Neural progenitor cell (in vitro differentiated cells): ENCODE data around the gene BUD31. TPM values are rescaled to one million over a fixed set of nuclear protein-coding genes. Genes with fewer than 3 reads are reported as not detected.

Experiments used
- DNase-seq: peaks from one replicate; pipeline ENCODE4 v3.0.0-alpha.2; 2016; ENCODE audit warnings: low spot score
- H2AFZ ChIP-seq: fragments of 200-600 bp; sonication (generic); replicated peaks from 2 replicates; pipeline ENCODE4 v1.6.1; 2016; ENCODE audit warnings: antibody characterized with exemption
- H3F3A ChIP-seq: fragments of 200-600 bp; sonication (generic); 2 replicates; pipeline ENCODE4 v1.6.1; 2016; ENCODE audit warnings: antibody characterized with exemption, low read depth
- H3K27ac ChIP-seq: fragments of 200-600 bp; sonication (generic); 2 replicates; pipeline ENCODE4 v1.5.1; 2016; ENCODE audit warnings: mild to moderate bottlenecking
- H3K27me3 ChIP-seq: fragments of 200-600 bp; sonication (generic); 2 replicates; pipeline ENCODE4 v1.6.1; 2016; ENCODE audit warnings: mild to moderate bottlenecking, moderate library complexity
- H3K36me3 ChIP-seq: fragments of 200-600 bp; sonication (generic); 2 replicates; pipeline ENCODE4 v1.5.1; 2016
- H3K4me1 ChIP-seq: fragments of 200-600 bp; sonication (generic); 2 replicates; pipeline ENCODE4 v1.6.1; 2016; ENCODE audit warnings: mixed run types
- H3K4me2 ChIP-seq: fragments of 200-600 bp; sonication (generic); 2 replicates; pipeline ENCODE4 v1.6.1; 2016
- H3K4me3 ChIP-seq: fragments of 200-600 bp; sonication (generic); 2 replicates; pipeline ENCODE4 v1.5.1; 2016
- H3K79me2 ChIP-seq: fragments of 200-600 bp; sonication (generic); 2 replicates; pipeline ENCODE4 v1.6.1; 2016; ENCODE audit warnings: low read depth
- H3K9ac ChIP-seq: fragments of 200-600 bp; sonication (generic); 2 replicates; pipeline ENCODE4 v1.6.1; 2016
- H3K9me3 ChIP-seq: fragments of 200-600 bp; sonication (generic); 2 replicates; pipeline ENCODE4 v1.5.1; 2016; ENCODE audit warnings: low read depth
- H4K20me1 ChIP-seq: fragments of 200-600 bp; sonication (generic); 2 replicates; pipeline ENCODE4 v1.6.1; 2016; ENCODE audit warnings: low read depth
- H3K27ac Mint-ChIP-seq: 3 replicates; pipeline ENCODE4 v1.8.0; 2021; ENCODE audit warnings: mixed read lengths
- H3K27me3 Mint-ChIP-seq: 2 replicates; pipeline ENCODE4 v1.8.0; 2022; ENCODE audit warnings: low read depth, mild to moderate bottlenecking, inconsistent platforms, moderate library complexity, mixed read lengths; ENCODE audit not compliant: insufficient read depth
- H3K36me3 Mint-ChIP-seq: 3 replicates; pipeline ENCODE4 v1.8.0; 2021; ENCODE audit warnings: mixed read lengths
- H3K4me1 Mint-ChIP-seq: 3 replicates; pipeline ENCODE4 v1.8.0; 2021; ENCODE audit warnings: mixed read lengths
- H3K4me3 Mint-ChIP-seq: 3 replicates; pipeline ENCODE4 v1.8.0; 2021; ENCODE audit warnings: mild to moderate bottlenecking, moderate library complexity, mixed read lengths
- H3K9me3 Mint-ChIP-seq: 3 replicates; pipeline ENCODE4 v1.8.0; 2020; ENCODE audit warnings: mixed read lengths
- EZH2 ChIP-seq: fragments of 200-600 bp; sonication (generic); IDR thresholded peaks from 2 replicates; pipeline ENCODE4 v1.6.1; 2017; ENCODE audit warnings: antibody characterized with exemption, mild to moderate bottlenecking, moderate library complexity
- EZH2phosphoT487 ChIP-seq: fragments of 200-600 bp; sonication (generic); IDR thresholded peaks from 2 replicates; pipeline ENCODE4 v1.6.1; 2017; ENCODE audit warnings: antibody characterized with exemption
- total RNA-seq: library from RNA; depleted of rRNA; stranded (reverse); fragments of >200 nt; gene quantifications from 2 replicates; pipeline ENCODE4 v1.2.3, GENCODE V29; 2015; ENCODE audit warnings: low replicate concordance
- TF ChIP-seq, protein P1 (sequence below): fragments of 200-600 bp; sonication (generic); IDR thresholded peaks from 2 replicates; pipeline ENCODE4 v1.5.1; 2017; ENCODE audit warnings: antibody characterized with exemption, mild to moderate bottlenecking

The BUD31 gene
- total RNA-seq, 1 donor from 2014 or later: 98.2 TPM

- H3K4me1 Mint-ChIP-seq: peaks cover 20% of the 10 kb centered on the region
- peaks cover 14% of the 10 kb centered on the region for H3K36me3 Mint-ChIP-seq
- peak; percentile 100 for DNase-seq
- H3K4me3 Mint-ChIP-seq: peak within 1 kb of the TSS; percentile 99
- H3K27me3 Mint-ChIP-seq: peaks cover 10% of the 10 kb centered on the region
- Histone ChIP-seq H2AFZ (peak within 1 kb of the TSS; percentile 80), H3K4me1 (peaks cover 10% of the 10 kb centered on the region), H3K4me2 (peak within 1 kb of the TSS; percentile 77), H3K79me2 (peaks cover 83% of the 10 kb centered on the region), H3K27me3 (no peaks in the 10 kb centered on the region), H3K9me3 (no peaks in the 10 kb centered on the region), H3K27ac (peak within 1 kb of the TSS; percentile 86), H3K36me3 (peaks cover 6% of the 10 kb centered on the region), H3F3A (peaks cover 13% of the 10 kb centered on the region), H3K9ac (peak within 1 kb of the TSS; percentile 90), H4K20me1 (peaks cover 32% of the 10 kb centered on the region), H3K4me3 (peak within 1 kb of the TSS; percentile 90)
- H3K9me3 Mint-ChIP-seq: no peaks in the 10 kb centered on the region
- H3K27ac Mint-ChIP-seq: peak within 1 kb of the TSS; percentile 83
- no peak for TF ChIP-seq EZH2phosphoT487
- TF ChIP-seq, protein P1, sequence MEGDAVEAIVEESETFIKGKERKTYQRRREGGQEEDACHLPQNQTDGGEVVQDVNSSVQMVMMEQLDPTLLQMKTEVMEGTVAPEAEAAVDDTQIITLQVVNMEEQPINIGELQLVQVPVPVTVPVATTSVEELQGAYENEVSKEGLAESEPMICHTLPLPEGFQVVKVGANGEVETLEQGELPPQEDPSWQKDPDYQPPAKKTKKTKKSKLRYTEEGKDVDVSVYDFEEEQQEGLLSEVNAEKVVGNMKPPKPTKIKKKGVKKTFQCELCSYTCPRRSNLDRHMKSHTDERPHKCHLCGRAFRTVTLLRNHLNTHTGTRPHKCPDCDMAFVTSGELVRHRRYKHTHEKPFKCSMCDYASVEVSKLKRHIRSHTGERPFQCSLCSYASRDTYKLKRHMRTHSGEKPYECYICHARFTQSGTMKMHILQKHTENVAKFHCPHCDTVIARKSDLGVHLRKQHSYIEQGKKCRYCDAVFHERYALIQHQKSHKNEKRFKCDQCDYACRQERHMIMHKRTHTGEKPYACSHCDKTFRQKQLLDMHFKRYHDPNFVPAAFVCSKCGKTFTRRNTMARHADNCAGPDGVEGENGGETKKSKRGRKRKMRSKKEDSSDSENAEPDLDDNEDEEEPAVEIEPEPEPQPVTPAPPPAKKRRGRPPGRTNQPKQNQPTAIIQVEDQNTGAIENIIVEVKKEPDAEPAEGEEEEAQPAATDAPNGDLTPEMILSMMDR: no peak
- no peak for TF ChIP-seq EZH2
Observed at GRCh38 chr7:99438573-99439480, 30.1 kb downstream of the BUD31 start, which contains the start of the genes CPSF4 and PTCD1. Gene CPSF4 (plus strand): TSS chr7:99438943. CDS start chr7:99439083, 140 bp downstream. Gene PTCD1 (minus strand): TSS chr7:99438798. CDS start chr7:99435242, 3,556 bp downstream.

- peak overlapping the region; percentile 77 for H3K4me2 ChIP-seq
- H3F3A ChIP-seq: peaks cover 18% of the 10 kb centered on the region
- no peaks in the 10 kb centered on the region for H3K9me3 ChIP-seq
- peaks cover 38% of the 10 kb centered on the region for H4K20me1 ChIP-seq
- H3K4me3 ChIP-seq: peak overlapping the region; percentile 90
- Mint-ChIP-seq H3K27me3 (peaks cover 7% of the 10 kb centered on the region), H3K36me3 (peaks cover 21% of the 10 kb centered on the region), H3K9me3 (no peaks in the 10 kb centered on the region), H3K4me3 (peak overlapping the region; percentile 99), H3K4me1 (peaks cover 20% of the 10 kb centered on the region), H3K27ac (no peak overlapping the region)
- no peak for DNase-seq
- H3K9ac ChIP-seq: peak overlapping the region; percentile 90
- H3K79me2 ChIP-seq: peaks cover 84% of the 10 kb centered on the region
- no peak overlapping the region for H3K27ac ChIP-seq
- H3K27me3 ChIP-seq: no peaks in the 10 kb centered on the region
- peaks cover 6% of the 10 kb centered on the region for H3K36me3 ChIP-seq
- no peak overlapping the region for H2AFZ ChIP-seq
- TF ChIP-seq, protein P1: no peak
- TF ChIP-seq EZH2 (no peak), EZH2phosphoT487 (no peak)
- peaks cover 10% of the 10 kb centered on the region for H3K4me1 ChIP-seq
Observed at GRCh38 chr7:99440195-99440594, 31.4 kb downstream of the BUD31 start.

DNA sequence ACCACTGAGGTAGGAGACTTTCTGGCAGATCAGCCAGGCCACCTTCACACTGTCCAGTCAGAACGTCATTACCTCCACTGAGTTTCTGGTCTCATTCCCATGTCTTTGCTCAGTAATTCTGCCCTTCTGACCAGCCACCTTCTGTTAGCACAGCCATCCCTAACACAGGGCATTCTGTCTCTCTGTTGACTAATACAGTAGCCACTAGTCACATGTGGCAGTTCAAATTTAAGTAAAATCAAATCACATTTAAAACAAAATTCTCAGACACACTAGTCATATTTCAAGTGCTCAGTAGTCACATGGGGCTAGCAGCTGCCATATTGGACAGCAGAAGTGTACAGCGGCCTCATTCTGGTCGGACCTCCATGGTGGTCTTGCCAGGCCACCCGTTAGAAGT lies 37.3 kb downstream of the BUD31 start:
- Mint-ChIP-seq H3K36me3 (peaks cover 32% of the 10 kb centered on the region), H3K27ac (no peak overlapping the region), H3K4me1 (peaks cover 2% of the 10 kb centered on the region), H3K27me3 (no peaks in the 10 kb centered on the region), H3K9me3 (no peaks in the 10 kb centered on the region), H3K4me3 (no peak overlapping the region)
- Histone ChIP-seq H3F3A (peaks cover 8% of the 10 kb centered on the region), H3K27me3 (no peaks in the 10 kb centered on the region), H3K4me1 (no peaks in the 10 kb centered on the region), H3K79me2 (peaks cover 27% of the 10 kb centered on the region), H3K4me2 (no peak overlapping the region), H3K27ac (no peak overlapping the region), H3K9me3 (no peaks in the 10 kb centered on the region), H3K9ac (no peak overlapping the region), H3K4me3 (no peak overlapping the region), H4K20me1 (peaks cover 31% of the 10 kb centered on the region), H2AFZ (no peak overlapping the region), H3K36me3 (peaks cover 16% of the 10 kb centered on the region)
- TF ChIP-seq EZH2: no peak
- TF ChIP-seq EZH2phosphoT487: no peak
- TF ChIP-seq, protein P1: no peak
- DNase-seq: no peak
